Measurements from ENCODE around the gene COL27A1.
"Not testable (repeated sequence)": the region's sequence is repeated elsewhere in the genome, so short reads cannot be mapped to it uniquely, and the experiment has no call there.

Gene COL27A1

GRCh38 chr9:114124138-114124537 is 31.2 kb upstream of the COL27A1 start:
- TF ChIP-seq, protein P1, sequence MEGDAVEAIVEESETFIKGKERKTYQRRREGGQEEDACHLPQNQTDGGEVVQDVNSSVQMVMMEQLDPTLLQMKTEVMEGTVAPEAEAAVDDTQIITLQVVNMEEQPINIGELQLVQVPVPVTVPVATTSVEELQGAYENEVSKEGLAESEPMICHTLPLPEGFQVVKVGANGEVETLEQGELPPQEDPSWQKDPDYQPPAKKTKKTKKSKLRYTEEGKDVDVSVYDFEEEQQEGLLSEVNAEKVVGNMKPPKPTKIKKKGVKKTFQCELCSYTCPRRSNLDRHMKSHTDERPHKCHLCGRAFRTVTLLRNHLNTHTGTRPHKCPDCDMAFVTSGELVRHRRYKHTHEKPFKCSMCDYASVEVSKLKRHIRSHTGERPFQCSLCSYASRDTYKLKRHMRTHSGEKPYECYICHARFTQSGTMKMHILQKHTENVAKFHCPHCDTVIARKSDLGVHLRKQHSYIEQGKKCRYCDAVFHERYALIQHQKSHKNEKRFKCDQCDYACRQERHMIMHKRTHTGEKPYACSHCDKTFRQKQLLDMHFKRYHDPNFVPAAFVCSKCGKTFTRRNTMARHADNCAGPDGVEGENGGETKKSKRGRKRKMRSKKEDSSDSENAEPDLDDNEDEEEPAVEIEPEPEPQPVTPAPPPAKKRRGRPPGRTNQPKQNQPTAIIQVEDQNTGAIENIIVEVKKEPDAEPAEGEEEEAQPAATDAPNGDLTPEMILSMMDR (IDR thresholded peaks at IDR 0.05; ENCODE audit: low read length, missing control alignments), result no peak
- no peak overlapping the region for H3K4me3 ChIP-seq (replicated peaks; ENCODE audit: low read depth, low read length)
- DNase-seq (ENCODE audit: low read depth), result no peak

DNA sequence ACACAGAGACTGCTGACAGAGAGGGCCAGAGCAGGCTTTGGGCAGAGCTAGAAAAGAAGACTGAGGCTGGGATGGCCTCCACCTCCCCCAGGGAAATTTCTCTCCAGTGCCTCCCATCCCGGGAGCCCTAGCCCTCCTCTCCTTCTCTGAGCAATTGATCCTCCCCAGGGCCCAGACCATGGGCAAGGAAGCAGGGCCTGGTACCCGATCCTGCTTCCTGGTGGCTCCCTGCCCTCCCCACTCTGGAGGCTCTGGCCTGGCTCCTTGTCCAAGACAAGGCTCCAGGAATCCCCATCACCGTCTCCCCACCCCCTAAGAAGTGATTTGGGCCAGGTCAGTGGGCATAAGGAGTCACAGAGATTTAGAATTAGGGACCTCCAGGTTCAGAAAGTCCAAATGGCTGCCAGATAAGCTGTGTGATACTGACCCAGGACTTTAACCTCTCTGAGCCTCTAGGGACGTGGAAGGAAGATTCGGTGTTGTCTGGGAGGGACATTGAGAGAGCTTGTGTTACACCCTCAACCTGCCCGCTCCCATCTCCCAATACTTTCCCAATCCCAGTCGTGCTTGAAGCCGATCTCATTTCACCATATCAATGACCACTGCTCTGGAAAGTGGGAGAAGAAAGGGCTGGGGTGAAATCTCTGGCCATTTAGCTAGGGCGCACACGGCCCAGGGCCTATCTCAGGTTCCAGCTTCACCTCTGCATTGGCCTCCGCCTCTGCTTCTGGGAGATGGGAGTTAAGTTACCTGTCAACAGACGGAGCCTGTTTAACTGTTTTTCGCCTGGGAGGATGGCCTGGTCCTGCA is 30.5 kb upstream of the COL27A1 start:
- H3K4me3 ChIP-seq (replicated peaks; ENCODE audit: low read depth, low read length), result no peak overlapping the region
- DNase-seq (ENCODE audit: low read depth), result no peak
- TF ChIP-seq, protein P1 (IDR thresholded peaks at IDR 0.05; ENCODE audit: low read length, missing control alignments), result no peak

GRCh38 chr9:114125476-114126013 is 29.8 kb upstream of the COL27A1 start:
- no peak overlapping the region for H3K4me3 ChIP-seq (replicated peaks; ENCODE audit: low read depth, low read length)
- no peak for DNase-seq (ENCODE audit: low read depth)
- TF ChIP-seq, protein P1 (IDR thresholded peaks at IDR 0.05; ENCODE audit: low read length, missing control alignments), result no peak

DNA sequence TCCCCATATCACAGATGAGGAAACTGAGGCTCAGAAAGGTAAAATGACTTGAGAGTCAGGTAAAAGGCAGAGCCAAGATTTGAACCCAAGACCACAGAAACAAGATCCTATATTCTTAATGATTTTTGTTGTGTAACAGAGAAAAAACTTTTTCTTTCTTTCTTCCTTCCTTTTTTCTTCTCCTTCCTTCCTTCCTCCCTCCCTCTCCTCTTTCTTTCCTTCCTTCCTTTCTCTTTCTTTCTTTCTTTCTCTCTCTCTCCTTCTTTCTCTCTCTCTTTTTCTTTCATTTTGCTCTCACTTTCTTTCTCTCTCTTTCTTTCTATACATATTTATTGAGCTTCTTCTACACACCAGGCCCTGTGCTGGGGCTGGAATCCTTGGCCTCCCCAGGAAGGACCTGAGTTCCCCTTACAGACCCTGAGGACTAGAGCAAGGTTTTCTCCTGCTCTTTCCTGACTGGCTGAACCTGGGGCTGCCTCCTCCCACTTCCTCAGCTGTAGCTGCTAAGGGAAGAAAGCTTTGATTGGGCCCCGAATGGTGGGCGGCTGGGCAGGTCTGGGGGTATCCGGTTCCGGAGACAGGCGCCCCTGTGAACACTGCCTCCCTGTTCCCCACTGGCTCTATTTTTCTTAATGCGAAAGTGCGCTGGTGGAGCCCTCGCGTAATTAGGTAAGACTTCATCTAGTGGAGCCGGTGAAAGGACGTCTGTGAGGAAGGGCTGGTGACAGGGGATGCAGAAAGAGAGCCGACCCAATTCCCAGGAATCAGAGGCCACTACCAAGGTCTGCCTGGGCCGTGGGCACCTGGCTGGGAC is 28.9 kb upstream of the COL27A1 start:
- DNase-seq (ENCODE audit: low read depth), result no peak
- TF ChIP-seq, protein P1 (IDR thresholded peaks at IDR 0.05; ENCODE audit: low read length, missing control alignments), result no peak
- no peak overlapping the region for H3K4me3 ChIP-seq (replicated peaks; ENCODE audit: low read depth, low read length)

DNA sequence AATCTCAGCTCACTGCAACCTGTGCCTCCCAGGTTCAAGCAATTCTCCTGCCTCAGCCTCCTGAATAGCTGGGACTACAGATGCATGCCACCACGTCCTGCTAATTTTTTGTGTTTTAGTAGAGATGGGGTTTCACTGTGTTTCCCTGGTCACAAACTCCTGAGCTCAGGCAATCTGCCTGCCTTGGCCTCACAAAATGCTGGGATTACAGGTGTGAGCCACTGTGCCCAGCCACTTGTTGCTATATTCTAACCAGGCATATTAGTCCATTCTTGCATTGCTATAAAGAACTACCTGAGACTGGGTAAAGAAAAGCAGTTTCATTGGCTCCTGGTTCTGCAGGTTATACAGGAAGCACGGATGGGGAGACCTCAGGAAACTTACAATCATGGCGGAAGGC is 26.6 kb upstream of the COL27A1 start:
- DNase-seq (ENCODE audit: low read depth), result not testable (repeated sequence)

GRCh38 chr9:114130141-114130540 is 25.2 kb upstream of the COL27A1 start:
- H3K4me3 ChIP-seq (replicated peaks; ENCODE audit: low read depth, low read length), result no peak overlapping the region
- no peak for DNase-seq (ENCODE audit: low read depth)
- TF ChIP-seq, protein P1 (IDR thresholded peaks at IDR 0.05; ENCODE audit: low read length, missing control alignments), result no peak

More for the DNA sequence above, 26.6 kb upstream of the COL27A1 start:
- H3K4me3 ChIP-seq (replicated peaks; ENCODE audit: low read depth, low read length), result not testable (repeated sequence)

DNA sequence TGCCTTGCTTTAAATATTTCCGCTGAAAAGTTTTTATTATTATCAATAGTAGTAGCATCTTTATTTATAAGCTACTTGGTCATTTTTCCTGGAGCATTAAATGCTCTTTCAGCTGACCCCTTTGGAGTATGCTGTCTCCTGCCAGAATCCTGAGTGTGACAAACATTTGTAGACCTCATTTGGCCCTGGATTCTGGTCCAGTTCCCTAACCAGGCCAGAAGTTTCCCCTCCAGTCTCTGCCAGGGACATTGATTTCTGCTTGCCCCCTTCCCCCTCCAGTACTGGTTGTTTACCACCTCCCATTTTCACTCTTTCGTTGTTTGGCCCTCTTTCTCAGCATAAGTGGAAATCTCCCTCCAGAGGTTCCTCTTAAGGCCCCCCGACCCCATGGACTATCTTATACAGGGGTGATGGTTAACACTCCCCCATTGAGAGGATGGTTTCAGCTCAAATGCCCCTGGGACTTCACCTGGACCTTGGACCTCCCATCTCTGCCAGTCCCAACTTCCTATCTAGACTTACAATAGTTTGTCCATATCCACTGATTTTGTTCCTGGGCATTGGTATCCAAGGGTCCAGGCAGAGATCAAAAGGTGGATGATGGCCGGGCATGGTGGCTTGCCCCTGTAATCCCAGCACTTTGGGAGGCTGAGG is 24.6 kb upstream of the COL27A1 start:
- no peak for DNase-seq (ENCODE audit: low read depth)
- TF ChIP-seq, protein P1 (IDR thresholded peaks at IDR 0.05; ENCODE audit: low read length, missing control alignments), result no peak
- H3K4me3 ChIP-seq (replicated peaks; ENCODE audit: low read depth, low read length), result no peak overlapping the region
